GM21723 (cell line): ENCODE measurements around the gene TBPL2.
A peak's percentile ranks its signal among the peaks of the same experiment; 100 is the strongest.
"Not testable (repeated sequence)": the region's sequence is repeated elsewhere in the genome, so short reads cannot be mapped to it uniquely, and the experiment has no call there.

ENCODE experiments used
- ATAC-seq: cut with Tn5 transposase; IDR thresholded peaks from one replicate; pipeline ENCODE4 v1.9.1; 2021; ENCODE audit warnings: mild to moderate bottlenecking, moderate library complexity; ENCODE audit not compliant: unreplicated experiment

TBPL2 gene

DNA sequence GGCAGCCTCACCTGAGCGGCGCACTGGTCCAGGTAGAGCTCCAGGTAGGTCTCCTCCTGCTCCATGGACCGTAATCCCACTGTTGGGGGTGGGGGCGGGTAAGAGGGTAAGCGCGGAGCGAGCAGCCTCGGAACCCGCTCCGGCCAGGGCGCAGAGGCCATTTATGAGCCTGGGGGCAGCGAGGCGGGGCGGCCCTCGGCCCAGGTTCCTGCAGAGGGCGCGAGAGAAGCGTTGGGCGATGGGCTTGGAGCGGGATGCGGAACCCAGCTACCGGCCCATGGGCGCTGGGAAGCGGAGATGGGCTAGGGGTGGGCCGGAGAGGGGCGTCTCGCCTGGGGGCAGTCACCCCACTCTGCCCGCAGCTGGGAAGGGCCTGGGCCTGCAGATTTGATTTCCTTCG, at the start of gene TBPL2:
Gene TBPL2, minus strand, starts transcription at position 232 of the 400 bp plus-strand sequence. Its CDS starts 167 bp downstream, at position 65.
- no peak for ATAC-seq

DNA sequence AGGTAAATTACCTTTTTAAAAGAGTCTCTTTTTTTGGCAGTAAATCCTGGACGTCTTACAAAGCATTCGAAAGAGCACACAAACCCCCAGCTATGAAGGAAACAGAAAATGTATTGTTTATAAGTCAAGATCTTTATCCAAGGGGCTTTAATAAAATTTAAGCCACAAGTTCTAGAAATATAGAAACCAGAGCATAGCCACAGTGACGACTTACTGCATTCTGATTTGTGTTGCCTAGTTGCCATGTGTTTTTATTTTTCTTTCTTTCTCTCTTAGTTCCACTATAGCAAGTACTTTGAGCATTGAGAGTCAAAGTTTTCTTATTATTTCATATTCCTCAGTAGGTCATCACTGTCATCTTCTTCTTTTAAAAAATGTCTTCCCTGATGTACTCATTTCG, 47.8 kb upstream of the TBPL2 start:
- no peak for ATAC-seq

DNA sequence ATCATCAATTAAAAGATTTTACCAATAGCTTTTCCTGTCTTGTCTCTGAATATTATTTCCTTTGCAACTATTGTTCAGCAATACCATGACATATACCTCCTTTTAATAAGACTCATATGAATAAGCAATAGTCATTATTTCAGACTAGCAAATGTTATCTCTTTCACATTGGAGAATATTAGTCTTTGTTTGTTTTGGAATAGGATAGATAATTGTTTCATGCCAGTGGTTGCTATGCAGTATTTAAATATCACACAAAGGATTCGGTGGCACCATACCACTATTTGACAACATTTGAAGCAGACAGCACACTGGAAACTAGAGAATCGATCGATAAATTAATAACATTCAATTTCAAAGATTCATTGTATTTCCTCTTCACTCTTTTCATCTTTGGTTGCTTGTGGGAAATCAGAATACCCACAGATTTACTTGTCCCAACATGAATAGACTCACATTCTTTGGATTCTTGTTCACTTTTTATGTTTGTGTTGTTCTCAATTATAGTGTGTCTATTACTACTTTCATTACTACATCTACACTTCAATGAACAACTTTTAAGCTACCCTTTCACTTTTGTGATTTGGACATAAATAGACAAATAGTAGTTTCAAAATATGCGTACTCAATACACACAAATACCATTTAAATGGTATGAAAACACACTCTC, 42.7 kb upstream of the TBPL2 start:
- ATAC-seq = no peak

DNA sequence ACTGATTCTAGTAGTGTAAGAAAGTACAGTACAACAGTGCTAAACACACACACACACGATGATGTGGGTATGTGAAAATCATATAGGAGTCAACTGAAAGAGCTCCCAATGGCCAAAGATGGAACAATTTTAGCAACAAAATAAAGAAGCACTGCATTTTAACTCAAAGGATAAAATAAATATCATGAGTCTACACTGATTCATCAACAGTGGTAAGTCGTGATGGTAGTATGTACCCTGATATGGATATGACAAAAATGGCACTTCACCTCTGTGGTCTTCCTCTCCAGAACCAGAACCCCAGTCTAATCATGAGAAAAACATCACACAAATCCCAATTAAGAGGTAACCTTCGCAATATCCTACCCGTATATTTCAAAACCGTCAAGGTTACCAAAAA, 41.4 kb upstream of the TBPL2 start:
- ATAC-seq = no peak

DNA sequence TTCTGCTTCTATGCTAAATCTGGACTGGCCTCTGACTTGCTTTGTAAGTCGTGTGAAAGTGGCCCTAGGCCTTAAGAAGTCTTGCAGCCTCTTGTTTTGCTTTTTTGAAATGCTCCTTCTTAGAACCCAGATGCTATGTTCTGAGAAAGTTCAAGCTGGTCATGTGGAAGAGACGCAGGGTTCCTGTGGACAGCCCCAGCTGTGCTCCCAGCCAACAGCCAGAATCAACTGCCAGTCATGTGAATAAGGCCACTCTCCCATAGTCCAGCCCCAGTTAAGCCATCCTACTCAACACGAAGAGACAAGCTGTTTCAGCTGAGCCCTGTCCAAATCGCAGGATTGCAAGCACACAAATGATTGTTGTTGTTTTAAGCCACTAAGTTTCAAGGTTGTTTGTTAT, 37.3 kb upstream of the TBPL2 start:
- ATAC-seq = no peak

DNA sequence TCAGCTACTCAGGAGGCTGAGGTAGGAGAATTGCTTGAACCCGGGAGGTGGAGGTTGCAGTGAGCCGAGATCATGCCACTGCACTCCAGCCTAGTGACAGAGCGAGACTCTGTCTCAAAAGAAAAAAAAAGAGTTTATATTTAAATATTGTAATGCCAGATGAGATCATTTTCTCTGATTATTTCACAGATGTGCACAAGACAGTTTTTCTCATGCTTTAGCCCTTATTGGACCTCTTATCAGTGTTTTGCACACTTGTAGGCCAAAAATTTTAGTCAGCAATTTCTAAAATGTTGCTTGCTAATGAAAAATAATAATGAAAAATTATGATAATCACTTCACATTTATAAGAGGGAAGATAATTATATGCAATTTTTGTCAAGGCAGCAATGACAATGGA, 36.0 kb upstream of the TBPL2 start:
- not testable (repeated sequence) for ATAC-seq

DNA sequence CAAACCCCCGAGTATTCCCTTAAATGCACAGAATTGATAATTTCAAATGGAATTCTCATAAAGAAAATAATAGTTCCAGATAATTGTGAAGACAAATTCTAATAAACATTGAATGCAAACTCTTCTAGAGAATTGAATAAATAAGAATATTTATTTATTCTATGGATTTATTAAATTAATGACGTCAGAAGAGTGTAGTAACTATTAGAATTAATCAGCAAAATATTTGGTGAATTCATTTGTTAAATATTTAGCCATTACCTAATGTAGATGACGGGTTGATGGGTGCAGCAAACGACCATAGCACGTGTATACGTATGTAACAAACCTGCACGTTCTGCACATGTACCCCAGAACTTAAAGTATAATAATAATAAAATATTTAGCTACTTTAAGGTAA, 33.4 kb upstream of the TBPL2 start:
- no peak for ATAC-seq

DNA sequence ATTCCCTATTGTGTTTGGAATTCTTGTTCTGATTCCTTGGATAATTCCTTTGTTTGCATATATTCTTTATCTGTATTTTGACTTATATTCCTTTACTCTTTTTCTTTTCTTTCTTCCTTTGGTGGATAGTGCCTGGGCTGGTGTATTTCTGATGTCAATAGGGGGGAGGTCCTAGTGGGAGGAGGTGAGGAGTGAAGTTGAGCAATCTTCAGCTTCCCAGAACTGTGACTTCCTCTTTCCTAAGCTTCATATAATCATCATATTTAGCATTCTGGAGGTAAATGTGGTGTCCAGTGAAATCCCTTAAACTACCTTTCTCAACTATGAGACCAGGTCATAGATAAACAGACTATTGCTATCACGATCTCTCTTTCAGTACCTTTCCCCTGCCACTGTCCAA, 29.6 kb upstream of the TBPL2 start:
- ATAC-seq = no peak

DNA sequence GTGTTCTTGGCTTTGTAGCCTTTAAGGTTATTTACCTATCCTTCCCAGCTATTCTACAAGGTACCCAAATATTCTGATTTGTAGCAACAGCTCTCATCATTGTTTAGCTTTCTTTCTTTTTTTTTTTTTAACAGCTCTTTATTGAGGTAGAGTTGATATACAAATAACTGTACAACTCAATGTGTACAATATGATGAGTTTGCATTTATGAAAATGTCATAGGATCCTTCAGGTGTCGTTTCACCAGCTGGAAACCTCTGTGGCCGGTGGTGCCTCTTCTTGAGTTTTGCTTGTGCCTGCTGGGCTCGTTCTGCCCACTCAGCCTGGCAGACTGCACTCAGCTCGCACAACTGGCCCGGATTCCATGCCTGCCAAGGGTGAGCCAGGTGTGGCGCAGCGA, 26.9 kb upstream of the TBPL2 start:
- no peak for ATAC-seq

DNA sequence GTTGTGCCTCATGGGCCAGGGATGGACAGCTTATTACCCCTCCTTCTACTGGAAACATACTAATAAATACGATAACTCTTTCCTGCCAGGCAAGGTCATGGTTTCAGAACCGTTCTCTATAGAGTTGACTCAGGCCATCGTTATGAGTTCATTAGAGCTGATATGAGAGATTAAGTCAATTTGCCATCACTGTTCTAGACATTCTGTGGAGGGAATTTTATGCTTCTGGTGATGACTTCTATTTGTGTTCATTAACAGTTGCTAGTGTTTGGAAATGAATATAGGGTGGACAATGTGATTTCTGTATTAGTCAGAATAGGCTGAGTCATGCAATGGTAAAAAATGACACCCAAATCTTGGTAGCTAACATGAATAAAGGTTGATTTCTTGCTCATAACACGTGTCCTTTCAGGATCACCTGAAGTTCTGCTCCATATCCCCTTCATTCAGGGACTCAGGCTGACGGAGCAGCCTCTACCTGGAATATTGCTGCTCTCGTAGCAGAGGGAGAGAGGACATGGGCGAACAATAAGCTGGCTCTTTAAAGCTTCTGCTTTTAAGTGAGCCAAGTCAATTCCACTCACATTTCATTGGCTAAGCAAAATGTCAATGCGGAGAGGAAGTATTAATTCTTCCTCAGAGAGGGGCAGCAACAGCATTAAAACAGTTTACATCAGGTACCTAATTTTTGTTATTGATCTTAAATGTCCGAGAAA, 18.5 kb upstream of the TBPL2 start:
- peak; percentile 78 for ATAC-seq

DNA sequence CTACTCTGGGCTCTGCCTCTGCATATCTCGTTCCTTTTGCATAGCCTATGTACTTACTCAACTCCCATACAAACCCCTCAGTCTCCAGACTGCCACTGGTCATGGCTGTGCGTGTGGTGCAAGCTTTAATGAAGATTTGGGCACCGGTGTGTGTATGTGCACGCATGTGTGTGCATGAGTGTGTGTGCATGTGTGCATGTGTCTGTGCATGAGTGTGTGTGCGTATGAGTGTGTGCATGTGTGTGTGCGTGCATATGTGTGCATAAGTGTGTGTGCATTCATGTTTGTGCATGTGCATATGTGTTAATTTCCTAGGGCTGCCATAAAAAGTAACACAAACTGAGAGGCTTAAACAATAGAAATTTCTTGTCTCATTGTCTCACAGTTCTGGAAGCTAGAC, 17.1 kb upstream of the TBPL2 start:
- ATAC-seq = no peak

DNA sequence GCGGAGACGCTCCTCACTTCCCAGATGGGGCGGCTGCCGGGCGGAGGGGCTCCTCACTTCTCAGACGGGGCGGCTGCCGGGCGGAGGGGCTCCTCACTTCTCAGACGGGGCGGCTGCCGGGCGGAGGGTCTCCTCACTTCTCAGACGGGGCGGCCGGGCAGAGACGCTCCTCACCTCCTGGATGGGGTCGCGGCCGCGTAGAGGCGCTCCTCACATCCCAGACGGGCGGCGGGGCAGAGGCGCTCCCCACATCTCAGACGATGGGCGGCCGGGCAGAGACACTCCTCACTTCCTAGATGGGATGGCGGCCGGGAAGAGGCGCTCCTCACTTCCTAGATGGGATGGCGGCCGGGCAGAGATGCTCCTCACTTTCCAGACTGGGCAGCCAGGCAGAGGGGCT, 16.0 kb upstream of the TBPL2 start:
- ATAC-seq = not testable (repeated sequence)

DNA sequence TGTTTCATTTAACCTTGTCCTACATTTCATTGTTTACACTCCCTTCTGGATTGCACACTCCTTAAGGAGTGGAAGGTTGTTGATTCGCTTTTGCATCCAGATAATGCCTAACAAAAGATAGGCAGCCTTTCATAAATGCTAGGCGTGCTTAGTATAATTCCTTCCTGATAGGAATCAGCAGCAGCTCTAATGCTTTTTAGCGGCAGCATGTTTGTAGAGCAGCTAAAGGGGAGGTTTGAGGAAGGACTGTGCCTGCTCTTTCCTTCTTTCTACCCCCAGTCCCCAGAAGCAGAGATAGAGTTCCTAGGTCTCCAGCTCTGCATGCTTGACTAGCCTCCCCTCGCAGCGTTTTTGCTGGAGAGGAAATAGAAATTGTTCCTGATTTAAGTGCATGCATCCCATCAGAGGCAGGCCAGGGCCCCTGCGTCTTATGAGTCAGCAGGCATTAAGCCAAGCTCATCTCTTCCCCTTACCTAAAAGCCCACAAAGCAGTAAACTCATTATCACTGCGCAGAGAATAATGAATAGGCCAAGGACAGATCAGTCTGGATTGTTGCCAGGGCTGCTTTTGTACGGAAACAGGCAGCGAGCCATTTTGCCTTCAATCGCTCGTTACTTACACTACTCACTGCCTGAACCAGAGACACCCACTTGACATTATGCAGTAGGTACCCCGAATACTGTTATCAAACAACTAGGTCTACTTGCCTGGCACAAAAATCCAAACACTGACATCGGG, 14.0 kb upstream of the TBPL2 start:
- ATAC-seq = no peak

DNA sequence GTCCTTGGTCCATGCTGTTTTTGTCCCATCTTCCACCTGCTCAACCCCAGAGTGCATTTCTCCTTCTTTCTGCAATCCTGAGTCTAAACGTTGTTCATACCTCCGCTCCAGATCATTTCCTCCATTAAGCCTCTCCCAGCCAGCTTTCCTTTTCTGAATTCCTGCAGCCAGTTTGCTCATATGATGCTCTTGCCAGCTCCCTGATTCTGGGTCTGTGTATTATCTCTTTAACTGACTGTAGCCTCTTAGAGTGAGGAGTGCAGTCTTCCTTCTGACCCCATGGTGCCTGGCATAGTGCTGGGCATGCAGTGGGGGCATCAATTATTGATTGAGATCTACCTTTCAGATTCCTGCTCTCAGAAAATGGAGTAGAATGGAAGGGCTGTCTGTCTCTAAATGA, 11.5 kb upstream of the TBPL2 start:
- no peak for ATAC-seq

DNA sequence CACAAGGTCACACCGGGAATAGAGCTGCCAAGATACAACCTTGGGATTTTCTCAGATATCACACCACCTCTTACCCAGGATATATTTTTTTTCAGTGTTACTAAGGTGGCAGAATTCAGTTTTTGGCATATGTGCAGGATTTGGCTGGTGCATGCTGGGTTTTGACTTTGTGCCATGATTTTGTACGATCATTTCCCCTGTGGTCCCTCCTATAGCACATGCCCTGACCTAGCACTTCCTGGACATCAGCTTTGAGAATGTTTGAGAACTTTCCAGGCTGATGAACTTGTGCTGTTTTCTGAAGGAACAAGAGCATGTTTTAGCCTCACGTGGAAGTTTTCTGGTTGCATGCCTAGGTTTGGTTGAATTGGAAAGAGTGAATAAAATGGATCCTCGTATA, 11.0 kb upstream of the TBPL2 start:
- no peak for ATAC-seq

DNA sequence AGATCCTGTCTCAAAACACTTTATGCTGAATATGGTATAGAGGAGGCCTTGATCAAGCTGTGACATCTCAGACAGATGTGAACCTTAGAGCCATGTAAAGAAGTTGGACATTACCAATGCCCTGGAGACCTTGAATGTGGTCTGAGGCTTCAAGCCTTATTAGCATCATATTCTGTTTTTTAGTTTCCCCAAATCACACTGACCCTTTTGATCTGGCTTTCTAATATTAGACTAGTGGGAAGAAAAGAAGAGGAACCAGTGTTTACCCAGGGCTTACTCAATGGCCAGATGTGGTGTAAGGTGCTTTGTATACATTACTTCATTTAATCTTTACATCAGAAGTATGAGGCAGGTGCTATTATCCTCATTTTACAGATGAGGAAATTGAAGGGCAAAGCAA, 10.6 kb upstream of the TBPL2 start:
- ATAC-seq = no peak

DNA sequence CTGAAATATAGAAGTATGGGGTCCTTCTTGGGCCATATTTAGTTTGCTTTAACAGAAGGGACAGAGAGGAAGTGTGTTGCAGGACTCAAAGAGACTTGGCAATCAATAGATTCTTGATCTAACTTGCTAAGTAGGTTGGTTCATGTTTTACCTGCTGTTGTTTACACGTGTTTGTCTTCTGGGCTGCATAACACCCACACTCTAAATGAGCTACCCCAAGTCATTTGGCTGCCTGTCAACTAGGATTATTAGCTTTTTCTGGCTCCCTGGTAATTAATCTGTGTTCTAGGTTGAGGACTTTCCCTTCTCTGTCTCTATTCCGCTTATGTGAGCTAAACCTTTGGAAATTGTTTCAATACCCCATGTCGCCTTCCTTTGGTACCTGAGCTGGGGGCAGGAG, 10.1 kb upstream of the TBPL2 start:
- no peak for ATAC-seq

DNA sequence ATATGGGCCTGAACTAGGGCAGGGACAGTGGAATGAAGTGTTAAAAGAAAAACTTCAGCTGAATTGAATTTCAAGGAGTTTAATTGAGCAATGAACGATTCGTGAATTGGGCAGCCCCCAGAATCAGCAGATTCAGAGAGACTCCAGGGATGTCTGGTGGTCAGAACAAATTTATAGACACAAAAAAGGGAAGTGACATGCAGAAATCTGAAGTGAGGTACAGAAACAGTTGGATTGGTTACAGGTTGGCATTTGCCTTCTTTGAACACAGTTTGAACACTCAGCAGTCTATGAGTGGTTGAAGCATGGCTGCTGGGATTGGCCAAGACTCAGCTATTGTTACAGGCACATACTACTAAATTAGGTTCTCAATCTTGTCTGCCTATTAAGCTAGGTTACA, 9.7 kb upstream of the TBPL2 start:
- no peak for ATAC-seq

DNA sequence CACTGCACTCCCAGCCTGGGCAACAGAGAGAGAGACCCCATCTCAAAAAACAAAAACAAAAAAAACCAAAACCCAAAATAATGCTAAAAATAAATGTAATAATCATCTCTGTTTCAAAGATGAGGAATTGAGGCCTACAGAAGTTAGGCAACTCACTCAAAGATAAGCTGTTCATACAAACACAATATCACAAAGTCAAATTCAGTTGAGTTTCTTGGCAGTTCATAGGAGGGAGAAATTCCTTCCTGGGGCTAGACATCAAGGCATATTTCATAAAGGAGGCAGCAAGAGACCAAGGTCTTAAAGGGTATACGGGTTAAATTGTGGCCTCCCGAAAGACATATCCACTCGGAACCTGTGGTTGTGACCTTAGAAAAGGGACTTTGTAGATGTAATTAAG, 8.7 kb upstream of the TBPL2 start:
- no peak for ATAC-seq

DNA sequence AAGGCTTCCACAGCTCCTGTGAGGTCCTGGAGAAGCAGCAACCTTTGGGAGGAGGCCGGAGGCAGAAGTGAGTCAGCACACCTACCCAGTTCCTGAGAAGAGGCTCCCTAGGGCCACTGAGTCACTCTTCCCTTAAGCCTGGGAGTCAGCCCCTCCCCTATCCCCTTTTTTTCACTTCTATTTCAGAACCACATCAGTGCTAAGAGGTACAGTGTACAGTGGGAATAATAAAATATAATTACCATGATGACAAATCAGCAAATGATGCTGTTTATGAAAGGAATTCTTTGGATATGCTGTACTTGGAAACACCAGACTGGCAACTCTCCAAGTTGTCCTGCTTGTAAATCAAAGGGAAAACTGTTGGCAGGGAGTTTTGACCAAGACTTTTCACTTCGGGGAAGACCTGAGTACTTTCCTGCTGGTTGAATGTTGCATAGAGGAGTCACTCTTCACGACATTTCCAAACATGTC, 7.8 kb upstream of the TBPL2 start:
- ATAC-seq = no peak

DNA sequence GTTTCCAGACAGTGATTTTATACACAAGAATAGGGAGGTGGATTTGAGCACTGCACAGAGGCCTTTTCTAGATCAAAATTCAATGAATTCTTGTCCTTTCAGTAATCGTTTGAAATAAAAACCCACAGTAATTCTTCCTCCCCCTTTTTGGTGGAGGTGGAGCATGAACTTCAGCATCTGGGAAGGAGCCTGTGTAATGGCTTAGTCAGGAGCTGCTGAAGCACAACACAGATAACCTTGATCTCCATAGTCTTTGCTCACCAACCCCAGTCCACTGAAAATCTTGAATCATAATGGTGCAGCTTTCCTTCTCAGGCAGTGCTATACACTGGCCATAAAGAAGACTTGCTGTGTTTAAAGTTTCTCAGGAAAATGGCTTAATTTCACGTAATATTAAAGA, 6.4 kb upstream of the TBPL2 start:
- ATAC-seq = no peak

DNA sequence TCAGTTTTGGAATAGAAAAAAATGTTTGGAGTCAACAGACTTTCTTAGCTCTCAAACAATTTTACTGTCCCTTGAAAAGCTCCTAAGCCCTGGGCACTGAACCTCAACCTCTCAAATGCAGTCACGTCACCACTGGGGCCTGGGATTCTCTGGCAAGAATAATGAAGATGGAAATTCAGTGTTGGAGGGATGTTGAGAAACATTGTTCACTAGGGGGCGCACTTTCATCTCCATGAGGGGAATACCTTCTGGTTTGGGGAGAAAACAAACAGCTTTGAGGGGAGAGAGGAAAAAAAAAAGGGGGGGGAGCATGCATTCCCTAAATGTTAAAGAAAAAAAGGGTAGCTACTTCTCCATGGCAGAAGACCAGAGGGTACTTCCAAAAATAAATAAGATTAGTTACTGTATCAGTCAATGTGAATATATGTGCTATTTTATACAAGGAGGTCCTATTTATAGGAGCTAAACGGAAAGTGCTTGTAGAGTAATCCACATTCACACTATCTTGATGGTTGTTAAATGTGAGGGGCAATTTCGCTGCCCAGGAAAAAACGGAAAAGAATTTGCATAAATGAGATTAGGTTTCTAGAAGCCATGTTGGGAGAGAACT, 5.8 kb upstream of the TBPL2 start:
- no peak for ATAC-seq
